ENCODE data around the gene RAP1GAP2. TPM values are rescaled to one million over a fixed set of nuclear protein-coding genes. Genes with fewer than 3 reads are reported as not detected.

RAP1GAP2 gene
- total and polyA plus RNA-seq, 2 of the 8 experiments (the other 6 are each of a cell fraction or from before 2014, with no cell fraction given) = 24.0 to 63.8 TPM

DNA sequence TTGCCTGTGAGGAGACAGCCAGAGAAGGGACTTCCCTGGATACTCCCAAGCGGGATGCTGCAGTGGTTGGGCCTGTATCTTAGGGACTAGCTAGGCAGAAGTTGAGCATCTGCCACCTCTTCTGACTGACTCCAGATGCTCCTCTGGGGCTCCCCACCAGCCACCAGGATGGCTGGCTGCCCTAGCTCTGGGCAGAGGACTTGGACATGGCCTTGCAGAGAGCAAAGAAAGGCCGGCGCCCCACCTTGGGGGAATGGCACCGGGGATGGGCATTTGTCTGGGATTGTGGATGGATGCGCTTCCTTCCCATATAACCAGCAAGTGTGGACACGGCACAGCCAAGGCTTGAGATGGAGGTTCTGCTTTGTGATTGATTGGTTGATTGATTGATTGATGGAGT is 198.2 kb downstream of the RAP1GAP2 start:
- Histone ChIP-seq H4K20me1 (replicated peaks in 1 of 2; ENCODE audit: control insufficient read depth in 1 of 2, insufficient read depth in 2 of 2, low read length in 2 of 2) (peaks cover 2 to 9% of the 10 kb centered on the region in 2 experiments), H3K27ac (ENCODE audit: low read depth, low read length) (no peak overlapping the region), H3K4ac (replicated peaks; ENCODE audit: insufficient read length, low read depth, low read length) (no peak overlapping the region), H3K36me3 (ENCODE audit: control insufficient read depth in 2 of 4, insufficient read depth in 4 of 4, low read length in 3 of 4) (peaks cover 4 to 29% (median 9%) of the 10 kb centered on the region in 4 experiments; a peak in 5 of 8 replicates), H3K23me2 (ENCODE audit: low read depth, low read length) (no peaks in the 10 kb centered on the region), H4K8ac (ENCODE audit: extremely low read depth, insufficient read depth, low read length) (no peak overlapping the region), H3K79me1 (ENCODE audit: low read depth, low read length) (no peaks in the 10 kb centered on the region), H2AFZ (ENCODE audit: low read length) (no peak overlapping the region), H3K9ac (replicated peaks in 1 of 4; ENCODE audit: extremely low read depth in 1 of 4, low read depth in 3 of 4, low read length in 3 of 4) (no peak overlapping the region), H3K9me3 (ENCODE audit: insufficient read depth in 2 of 2, low read depth in 1 of 2, low read length in 1 of 2) (no peaks in the 10 kb centered on the region), H3K4me3 (ENCODE audit: extremely low read depth in 1 of 4, insufficient read depth in 2 of 4, low read depth in 3 of 4, low read length in 4 of 4) (no peak overlapping the region), H3K79me2 (ENCODE audit: control insufficient read depth in 1 of 2, insufficient read depth in 2 of 2, low read length in 2 of 2) (no peaks in the 10 kb centered on the region), H2BK20ac (ENCODE audit: low read length) (no peak overlapping the region), H2BK5ac (ENCODE audit: low read depth, low read length) (no peak overlapping the region), H3K56ac (replicated peaks; ENCODE audit: insufficient read length, low read depth, low read length) (no peak overlapping the region), H2BK120ac (replicated peaks; ENCODE audit: low read depth, low read length) (no peak overlapping the region), H4K91ac (replicated peaks; ENCODE audit: insufficient read length, low read length) (no peak overlapping the region), H3K14ac (ENCODE audit: insufficient read length) (no peak overlapping the region), H2BK15ac (ENCODE audit: low read length) (no peak overlapping the region), H4K5ac (ENCODE audit: insufficient read length, low read depth, low read length) (no peak overlapping the region), H2AK5ac (ENCODE audit: low read depth, low read length) (no peak overlapping the region), H3K23ac (ENCODE audit: insufficient read length) (no peak overlapping the region), H3K18ac (ENCODE audit: extremely low read depth, low read length) (no peak overlapping the region), H3K4me1 (replicated peaks in 1 of 4; ENCODE audit: control insufficient read depth in 3 of 4, insufficient read depth in 4 of 4, low read length in 3 of 4) (no peaks in the 10 kb centered on the region), H2BK12ac (ENCODE audit: low read depth, low read length) (no peak overlapping the region), H3K27me3 (replicated peaks in 1 of 4; ENCODE audit: control insufficient read depth in 3 of 4, extremely low read depth in 1 of 4, insufficient read depth in 3 of 4, low read length in 3 of 4) (no peaks in the 10 kb centered on the region), H3K4me2 (ENCODE audit: insufficient read depth in 1 of 2, low read depth in 2 of 2, low read length in 2 of 2) (no peak overlapping the region)
- POLR2A ChIA-PET (ENCODE audit: partially characterized antibody) = no interaction called here
- WGBS, 2 experiments (ENCODE audit: extremely low coverage in 1 of 2, insufficient coverage in 1 of 2, insufficient read length in 1 of 2, insufficient replicate concordance in 2 of 2, low coverage in 1 of 2, low lambda C conversion rate in 2 of 2, missing lambda C conversion rate in 1 of 2) = 87% methylated on average over 6 of the region's 6 CpGs; no CpG with 5 or more reads in 1 of the 2 experiments
- no peak for DNase-seq (ENCODE audit: low read depth in 1 of 2, low spot score in 2 of 2)
- CTCF ChIA-PET (ENCODE audit: partially characterized antibody) = interaction anchor here (0.9 to 2.2 kb wide), 4 partner anchors 13 to 169 kb away, joined by 3 to 6 read pairs (median 4); no protein-coding TSS in a partner anchor
- no peak for FAIRE-seq
- TF ChIP-seq, protein P1, sequence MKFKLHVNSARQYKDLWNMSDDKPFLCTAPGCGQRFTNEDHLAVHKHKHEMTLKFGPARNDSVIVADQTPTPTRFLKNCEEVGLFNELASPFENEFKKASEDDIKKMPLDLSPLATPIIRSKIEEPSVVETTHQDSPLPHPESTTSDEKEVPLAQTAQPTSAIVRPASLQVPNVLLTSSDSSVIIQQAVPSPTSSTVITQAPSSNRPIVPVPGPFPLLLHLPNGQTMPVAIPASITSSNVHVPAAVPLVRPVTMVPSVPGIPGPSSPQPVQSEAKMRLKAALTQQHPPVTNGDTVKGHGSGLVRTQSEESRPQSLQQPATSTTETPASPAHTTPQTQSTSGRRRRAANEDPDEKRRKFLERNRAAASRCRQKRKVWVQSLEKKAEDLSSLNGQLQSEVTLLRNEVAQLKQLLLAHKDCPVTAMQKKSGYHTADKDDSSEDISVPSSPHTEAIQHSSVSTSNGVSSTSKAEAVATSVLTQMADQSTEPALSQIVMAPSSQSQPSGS (IDR thresholded peaks at IDR 0.05; ENCODE audit: low read length) = no peak
- TF ChIP-seq MAFK (IDR thresholded peaks at IDR 0.05; ENCODE audit: low read depth, low read length) (no peak), RFX5 (IDR thresholded peaks at IDR 0.05; ENCODE audit: borderline replicate concordance, low read depth, low read length) (no peak), SIX5 (IDR thresholded peaks at IDR 0.05; ENCODE audit: low read depth, low read length) (no peak), SIRT6 (IDR thresholded peaks at IDR 0.05; ENCODE audit: low read length) (no peak), TEAD4 (IDR thresholded peaks at IDR 0.05; ENCODE audit: low read depth, low read length) (no peak), HDAC2 (IDR thresholded peaks at IDR 0.05; ENCODE audit: borderline replicate concordance in 1 of 2, low read depth in 2 of 2, low read length in 2 of 2) (no peak), ZNF274 (IDR thresholded peaks at IDR 0.05; ENCODE audit: borderline replicate concordance, extremely low read depth, low read length) (no peak), RXRA (IDR thresholded peaks at IDR 0.05; ENCODE audit: insufficient read depth, low read depth, low read length) (no peak)
